H1 (cell line): ENCODE results near the gene TSEN2. TPM values are rescaled to one million over a fixed set of nuclear protein-coding genes. Genes with fewer than 3 reads are reported as not detected.
"Not testable (repeated sequence)": the region's sequence is repeated elsewhere in the genome, so short reads cannot be mapped to it uniquely, and the experiment has no call there.

Source experiments
- CTCF ChIA-PET: fragments of 300-600 bp; sonication (Branson Sonifier 250); formaldehyde crosslinking; loops from one replicate; lab custom pipeline; 2021; ENCODE audit not compliant: partially characterized antibody; lab: Charles Lee
- POLR2A ChIA-PET: fragments of 300-600 bp; sonication (Branson Sonifier 250); formaldehyde crosslinking; loops from one replicate; lab custom pipeline; 2021; ENCODE audit warnings: inconsistent platforms; ENCODE audit not compliant: partially characterized antibody; lab: Charles Lee
- DNase-seq, 2 experiments: peaks; one replicate each; pipeline versions ENCODE4 v3.0.0 to v3.0.0-alpha.2; 2010 to 2022; ENCODE audit warnings: low spot score in 2 of 2, low read depth in 1 of 2, mixed read lengths in 1 of 2
- FAIRE-seq: peaks from 2 replicates; lab custom pipeline; 2011; peaks lifted over from hg19 to GRCh38; lab: Jason Lieb, UNC
- H2AFZ ChIP-seq: 2 replicates; pipeline ENCODE4 v1.8.1; 2012; ENCODE audit warnings: low read length, inconsistent platforms
- H2AK5ac ChIP-seq: 2 replicates; pipeline ENCODE4 v1.6.1; 2013; ENCODE audit warnings: low read depth, low read length
- H2BK120ac ChIP-seq: replicated peaks from 2 replicates; pipeline ENCODE3; 2013; ENCODE audit warnings: low read depth, low read length, inconsistent platforms
- H2BK12ac ChIP-seq: 2 replicates; pipeline ENCODE4 v1.6.1; 2013; ENCODE audit warnings: low read depth, low read length
- H2BK15ac ChIP-seq: 2 replicates; pipeline ENCODE4 v1.6.1; 2013; ENCODE audit warnings: low read length
- H2BK20ac ChIP-seq: 2 replicates; pipeline ENCODE4 v1.6.1; 2013; ENCODE audit warnings: low read length
- H2BK5ac ChIP-seq: 2 replicates; pipeline ENCODE4 v1.6.1; 2013; ENCODE audit warnings: low read depth, low read length
- H3K14ac ChIP-seq: 2 replicates; pipeline ENCODE4 v1.6.1; 2013; ENCODE audit warnings: inconsistent platforms; ENCODE audit not compliant: insufficient read length
- H3K18ac ChIP-seq: 2 replicates; pipeline ENCODE4 v1.6.1; 2013; ENCODE audit warnings: low read length; ENCODE audit errors: extremely low read depth
- H3K23ac ChIP-seq: 2 replicates; pipeline ENCODE4 v1.6.1; 2013; ENCODE audit warnings: inconsistent platforms; ENCODE audit not compliant: insufficient read length
- H3K23me2 ChIP-seq: 2 replicates; pipeline ENCODE4 v1.6.1; 2013; ENCODE audit warnings: low read depth, low read length
- H3K27ac ChIP-seq: 2 replicates; pipeline ENCODE4 v1.6.1; 2011; ENCODE audit warnings: low read depth, low read length, inconsistent platforms
- H3K27me3 ChIP-seq, 4 experiments: replicated peaks in 1 of 4; 1 replicate in 1 of 4; 2 replicates in 3 of 4; pipeline versions ENCODE4 v1.6.1 to v1.8.1; 2011 to 2013; ENCODE audit warnings: low read length in 3 of 4, mild to moderate bottlenecking in 3 of 4, inconsistent platforms in 2 of 4, mixed read lengths in 2 of 4, moderate library complexity in 1 of 4; ENCODE audit not compliant: control insufficient read depth in 3 of 4, insufficient read depth in 3 of 4; ENCODE audit errors: extremely low read depth in 1 of 4
- H3K36me3 ChIP-seq, 4 experiments: 2 replicates each; pipeline versions ENCODE4 v1.6.1 to v1.8.1; 2011 to 2013; ENCODE audit warnings: mild to moderate bottlenecking in 4 of 4, low read length in 3 of 4, moderate library complexity in 2 of 4, control low read depth in 1 of 4, inconsistent platforms in 1 of 4; ENCODE audit not compliant: insufficient read depth in 4 of 4, control insufficient read depth in 2 of 4
- H3K4ac ChIP-seq: replicated peaks from 2 replicates; pipeline ENCODE3; 2013; ENCODE audit warnings: low read length, low read depth, mixed read lengths, inconsistent platforms; ENCODE audit not compliant: insufficient read length
- H3K4me1 ChIP-seq, 4 experiments: replicated peaks in 1 of 4; 1 replicate in 1 of 4; 2 replicates in 3 of 4; pipeline versions ENCODE4 v1.6.1 to v1.8.1; 2011 to 2013; ENCODE audit warnings: low read length in 3 of 4, inconsistent platforms in 2 of 4, mixed read lengths in 1 of 4; ENCODE audit not compliant: insufficient read depth in 4 of 4, control insufficient read depth in 3 of 4
- H3K4me2 ChIP-seq, 2 experiments: 2 replicates each; pipeline versions ENCODE4 v1.6.1 to v1.8.1; 2011 to 2013; ENCODE audit warnings: low read depth in 2 of 2, low read length in 2 of 2, control low read depth in 1 of 2, inconsistent platforms in 1 of 2, mild to moderate bottlenecking in 1 of 2; ENCODE audit not compliant: insufficient read depth in 1 of 2
- H3K4me3 ChIP-seq, 4 experiments: fragments of 200-600, 300-600 bp in 1 of 4; sonication (generic), shearing (Covaris generic), sonication (Bioruptor Twin) in 1 of 4; 2 replicates each; pipeline versions ENCODE4 v1.5.1 to v1.8.1; 2011 to 2016; ENCODE audit warnings: low read length in 4 of 4, low read depth in 3 of 4, control low read depth in 2 of 4, inconsistent platforms in 2 of 4, mild to moderate bottlenecking in 2 of 4, mixed read lengths in 1 of 4, moderate library complexity in 1 of 4; ENCODE audit not compliant: insufficient read depth in 2 of 4; ENCODE audit errors: extremely low read depth in 1 of 4
- H3K56ac ChIP-seq: replicated peaks from 2 replicates; pipeline ENCODE3; 2013; ENCODE audit warnings: low read depth, mild to moderate bottlenecking, mixed read lengths, low read length, inconsistent platforms; ENCODE audit not compliant: insufficient read length
- H3K79me1 ChIP-seq: 2 replicates; pipeline ENCODE4 v1.6.1; 2013; ENCODE audit warnings: low read depth, low read length, control low read depth
- H3K79me2 ChIP-seq, 2 experiments: 2 replicates each; pipeline versions ENCODE4 v1.6.1 to v1.8.1; 2012 to 2013; ENCODE audit warnings: low read length in 2 of 2, mild to moderate bottlenecking in 2 of 2, inconsistent platforms in 1 of 2; ENCODE audit not compliant: insufficient read depth in 2 of 2, control insufficient read depth in 1 of 2
- H3K9ac ChIP-seq, 4 experiments: replicated peaks in 1 of 4; 1 replicate in 1 of 4; 2 replicates in 3 of 4; pipeline versions ENCODE4 v1.6.1 to v1.8.1; 2011 to 2013; ENCODE audit warnings: low read depth in 3 of 4, low read length in 3 of 4, control low read depth in 2 of 4, mild to moderate bottlenecking in 2 of 4, moderate library complexity in 2 of 4, inconsistent platforms in 1 of 4; ENCODE audit errors: extremely low read depth in 1 of 4
- H3K9me3 ChIP-seq, 2 experiments: 2 replicates each; pipeline versions ENCODE4 v1.6.1 to v1.8.1; 2012 to 2013; ENCODE audit warnings: mild to moderate bottlenecking in 2 of 2, moderate library complexity in 2 of 2, control low read depth in 1 of 2, inconsistent platforms in 1 of 2, low read depth in 1 of 2, low read length in 1 of 2, mixed read lengths in 1 of 2; ENCODE audit not compliant: insufficient read depth in 2 of 2
- H4K20me1 ChIP-seq, 2 experiments: replicated peaks in 1 of 2; 2 replicates each; pipeline versions ENCODE3 to v1.8.1; 2011 to 2013; ENCODE audit warnings: inconsistent platforms in 2 of 2, low read length in 2 of 2, mild to moderate bottlenecking in 1 of 2; ENCODE audit not compliant: insufficient read depth in 2 of 2, control insufficient read depth in 1 of 2
- H4K5ac ChIP-seq: 2 replicates; pipeline ENCODE4 v1.6.1; 2013; ENCODE audit warnings: low read length, low read depth, mixed read lengths, inconsistent platforms; ENCODE audit not compliant: insufficient read length
- H4K8ac ChIP-seq: 2 replicates; pipeline ENCODE4 v1.8.0; 2013; ENCODE audit warnings: mild to moderate bottlenecking, moderate library complexity, low read length, inconsistent platforms; ENCODE audit not compliant: insufficient read depth; ENCODE audit errors: extremely low read depth
- H4K91ac ChIP-seq: replicated peaks from 2 replicates; pipeline ENCODE3; 2013; ENCODE audit warnings: low read length, mixed read lengths, inconsistent platforms; ENCODE audit not compliant: insufficient read length
- WGBS, 2 experiments: shearing (Covaris generic) in 1 of 2; methylation state at CpG; one replicate each; pipeline versions ENCODE4 v1.1.6 to v1.1.7; 2013 to 2015; ENCODE audit warnings: low lambda C conversion rate in 2 of 2, mixed read lengths in 2 of 2, inconsistent platforms in 1 of 2, low coverage in 1 of 2, missing lambda C conversion rate in 1 of 2; ENCODE audit not compliant: insufficient replicate concordance in 2 of 2, insufficient coverage in 1 of 2, insufficient read length in 1 of 2; ENCODE audit errors: extremely low coverage in 1 of 2, missing lambda C conversion rate in 1 of 2; 5-methylcytosine and 5-hydroxymethylcytosine counted together
- polyA plus RNA-seq, 7 experiments: library from polyadenylated mRNA; depleted of rRNA in 3 of 7; stranded (reverse) in 5 of 7; unstranded in 2 of 7; fragments of >200 nt in 5 of 7; fragments of 200-250 nt in 2 of 7; gene quantifications; 1 replicate in 5 of 7; 2 replicates in 1 of 7; 4 replicates in 1 of 7; pipeline versions ENCODE4 v1.2.1 to v1.2.3, GENCODE V29; 2011 to 2013; ENCODE audit warnings: missing spikeins in 2 of 7, mixed read lengths in 2 of 7
- total RNA-seq: library from RNA; stranded (reverse); fragmentation: NEBNext Ultra II Directional; extraction: Animal tissue kit (Norgen Biotek cat#: 25700); gene quantifications from 2 replicates; pipeline ENCODE4 v1.2.1, GENCODE V29; 2021

Gene TSEN2
- total and polyA plus RNA-seq, 2 of the 8 experiments (the other 6 are each of a cell fraction or from before 2014, with no cell fraction given), result 16.1 to 22.4 TPM

GRCh38 chr3:12457380-12457779 lies 26.9 kb upstream of the TSEN2 start:
- H2AFZ ChIP-seq, H2BK20ac ChIP-seq, H3K27ac ChIP-seq, H3K4me2 ChIP-seq, H3K23ac ChIP-seq, H3K27me3 ChIP-seq, H3K36me3 ChIP-seq, H3K9me3 ChIP-seq, FAIRE-seq, POLR2A ChIA-PET, H2AK5ac ChIP-seq, H2BK15ac ChIP-seq, H3K79me2 ChIP-seq, H2BK12ac ChIP-seq, H4K20me1 ChIP-seq, H3K79me1 ChIP-seq, H3K4me3 ChIP-seq, H2BK120ac ChIP-seq, H4K91ac ChIP-seq, DNase-seq, H3K4ac ChIP-seq, H3K23me2 ChIP-seq, H3K18ac ChIP-seq, H3K4me1 ChIP-seq, H2BK5ac ChIP-seq, H4K5ac ChIP-seq, H3K56ac ChIP-seq, H3K14ac ChIP-seq, H3K9ac ChIP-seq, H4K8ac ChIP-seq: not testable (repeated sequence)
- WGBS, 2 experiments, result 94% methylated on average over 4 of the region's 4 CpGs; no CpG with 5 or more reads in 1 of the 2 experiments
- CTCF ChIA-PET, result interaction anchor here (0.7 to 4.6 kb wide), 3 partner anchors 8 to 14 kb away, joined by 3 to 25 read pairs (median 4); no protein-coding TSS in a partner anchor
